ENCODE measurements around the gene PRKCB.

DNA sequence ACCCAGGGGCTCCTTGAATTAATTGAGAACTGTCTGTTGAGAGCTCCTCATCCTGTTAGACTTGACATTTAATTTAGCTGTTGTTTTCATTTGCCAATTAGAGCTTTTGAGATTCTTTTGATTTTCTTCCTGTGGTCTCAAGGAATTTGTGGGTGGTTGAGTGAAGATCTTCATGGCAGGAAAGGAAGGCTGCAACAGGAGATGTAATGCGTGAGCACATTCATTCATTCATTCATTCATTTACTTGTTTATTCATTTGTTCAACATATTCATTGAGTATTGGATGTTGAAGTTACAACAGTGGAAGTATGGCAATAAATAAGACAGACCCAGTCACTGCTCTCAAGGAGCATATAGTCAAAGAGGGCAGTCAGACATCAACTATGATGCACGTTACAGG is 117.7 kb downstream of the PRKCB start:
- TF ChIP-seq, protein P1, sequence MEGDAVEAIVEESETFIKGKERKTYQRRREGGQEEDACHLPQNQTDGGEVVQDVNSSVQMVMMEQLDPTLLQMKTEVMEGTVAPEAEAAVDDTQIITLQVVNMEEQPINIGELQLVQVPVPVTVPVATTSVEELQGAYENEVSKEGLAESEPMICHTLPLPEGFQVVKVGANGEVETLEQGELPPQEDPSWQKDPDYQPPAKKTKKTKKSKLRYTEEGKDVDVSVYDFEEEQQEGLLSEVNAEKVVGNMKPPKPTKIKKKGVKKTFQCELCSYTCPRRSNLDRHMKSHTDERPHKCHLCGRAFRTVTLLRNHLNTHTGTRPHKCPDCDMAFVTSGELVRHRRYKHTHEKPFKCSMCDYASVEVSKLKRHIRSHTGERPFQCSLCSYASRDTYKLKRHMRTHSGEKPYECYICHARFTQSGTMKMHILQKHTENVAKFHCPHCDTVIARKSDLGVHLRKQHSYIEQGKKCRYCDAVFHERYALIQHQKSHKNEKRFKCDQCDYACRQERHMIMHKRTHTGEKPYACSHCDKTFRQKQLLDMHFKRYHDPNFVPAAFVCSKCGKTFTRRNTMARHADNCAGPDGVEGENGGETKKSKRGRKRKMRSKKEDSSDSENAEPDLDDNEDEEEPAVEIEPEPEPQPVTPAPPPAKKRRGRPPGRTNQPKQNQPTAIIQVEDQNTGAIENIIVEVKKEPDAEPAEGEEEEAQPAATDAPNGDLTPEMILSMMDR (conservative IDR thresholded peaks at IDR 0.05; ENCODE audit: low read length) = no peak
- TF ChIP-seq EZH2phosphoT487 (IDR thresholded peaks at IDR 0.05; ENCODE audit: borderline replicate concordance, low read depth, low read length) = no peak

Measured in OCI-LY7 (cell line).